HFFc6 (cell line): ENCODE data around the gene CDC42EP4. TPM values are rescaled to one million over a fixed set of nuclear protein-coding genes. Genes with fewer than 3 reads are reported as not detected.

ENCODE experiments used
- DNase-seq: peaks from one replicate; pipeline ENCODE4 v3.0.0-alpha.2; 2018
- H3K27ac Mint-ChIP-seq: 2 replicates; pipeline ENCODE4 v1.8.0; 2020; ENCODE audit warnings: mild to moderate bottlenecking, mixed read lengths
- H3K27me3 Mint-ChIP-seq: 2 replicates; pipeline ENCODE4 v1.8.0; 2021; ENCODE audit warnings: mild to moderate bottlenecking, moderate library complexity, mixed read lengths; ENCODE audit not compliant: insufficient read depth
- H3K36me3 Mint-ChIP-seq: 2 replicates; pipeline ENCODE4 v1.8.0; 2021; ENCODE audit warnings: low read depth, mixed read lengths
- H3K4me1 Mint-ChIP-seq: 2 replicates; pipeline ENCODE4 v1.8.0; 2020; ENCODE audit warnings: low read depth, mixed read lengths
- H3K4me3 Mint-ChIP-seq: 2 replicates; pipeline ENCODE4 v1.8.0; 2020; ENCODE audit warnings: mild to moderate bottlenecking, moderate library complexity, mixed read lengths
- H3K9me3 Mint-ChIP-seq: 2 replicates; pipeline ENCODE4 v1.8.0; 2020; ENCODE audit warnings: mild to moderate bottlenecking, mixed read lengths
- total RNA-seq, 6 experiments: library from RNA; stranded (reverse); fragmentation: NEBNext Ultra II Directional; extraction: Animal tissue kit (Norgen Biotek cat#: 25700); gene quantifications; 2 replicates in 1 of 6; 3 replicates in 5 of 6; pipeline ENCODE4 v1.2.3, GENCODE V29; 2021
- TF ChIP-seq, protein P1 (sequence below): fragments of 200-600 bp; sonication (generic); IDR thresholded peaks from 2 replicates; pipeline ENCODE4 v1.5.0; 2021; ENCODE audit warnings: antibody characterized with exemption, mild to moderate bottlenecking

CDC42EP4 gene
- total RNA-seq, 6 experiments from 2014 or later: 18.1 to 27.8 (median 25.9) TPM

DNA sequence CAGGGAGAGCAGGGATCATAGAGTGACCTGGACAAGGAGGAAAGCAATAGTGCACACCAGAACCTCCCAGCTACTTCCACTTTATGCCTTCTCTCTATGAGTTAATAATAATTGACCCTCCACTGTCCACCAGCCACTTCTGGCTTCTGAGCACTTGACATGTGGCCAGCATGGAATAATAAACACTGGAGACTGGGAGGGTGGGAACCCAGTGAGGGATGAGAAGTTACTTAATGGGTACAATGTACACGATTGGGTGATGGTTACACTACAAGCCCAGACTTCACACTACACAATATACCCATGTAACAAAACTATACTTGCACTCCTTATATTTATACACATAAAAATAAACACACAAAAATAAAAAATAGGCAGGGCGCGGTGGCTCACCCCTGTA, 11.4 kb downstream of the CDC42EP4 start:
- DNase-seq: no peak
- no peak overlapping the region for H3K4me3 Mint-ChIP-seq
- H3K4me1 Mint-ChIP-seq: peaks cover 60% of the 10 kb centered on the region
- no peaks in the 10 kb centered on the region for H3K36me3 Mint-ChIP-seq
- H3K27ac Mint-ChIP-seq: no peak overlapping the region
- H3K9me3 Mint-ChIP-seq: no peaks in the 10 kb centered on the region
- TF ChIP-seq, protein P1, sequence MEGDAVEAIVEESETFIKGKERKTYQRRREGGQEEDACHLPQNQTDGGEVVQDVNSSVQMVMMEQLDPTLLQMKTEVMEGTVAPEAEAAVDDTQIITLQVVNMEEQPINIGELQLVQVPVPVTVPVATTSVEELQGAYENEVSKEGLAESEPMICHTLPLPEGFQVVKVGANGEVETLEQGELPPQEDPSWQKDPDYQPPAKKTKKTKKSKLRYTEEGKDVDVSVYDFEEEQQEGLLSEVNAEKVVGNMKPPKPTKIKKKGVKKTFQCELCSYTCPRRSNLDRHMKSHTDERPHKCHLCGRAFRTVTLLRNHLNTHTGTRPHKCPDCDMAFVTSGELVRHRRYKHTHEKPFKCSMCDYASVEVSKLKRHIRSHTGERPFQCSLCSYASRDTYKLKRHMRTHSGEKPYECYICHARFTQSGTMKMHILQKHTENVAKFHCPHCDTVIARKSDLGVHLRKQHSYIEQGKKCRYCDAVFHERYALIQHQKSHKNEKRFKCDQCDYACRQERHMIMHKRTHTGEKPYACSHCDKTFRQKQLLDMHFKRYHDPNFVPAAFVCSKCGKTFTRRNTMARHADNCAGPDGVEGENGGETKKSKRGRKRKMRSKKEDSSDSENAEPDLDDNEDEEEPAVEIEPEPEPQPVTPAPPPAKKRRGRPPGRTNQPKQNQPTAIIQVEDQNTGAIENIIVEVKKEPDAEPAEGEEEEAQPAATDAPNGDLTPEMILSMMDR: no peak
- peaks cover 2% of the 10 kb centered on the region; the same call in 1 of the 2 replicates for H3K27me3 Mint-ChIP-seq

DNA sequence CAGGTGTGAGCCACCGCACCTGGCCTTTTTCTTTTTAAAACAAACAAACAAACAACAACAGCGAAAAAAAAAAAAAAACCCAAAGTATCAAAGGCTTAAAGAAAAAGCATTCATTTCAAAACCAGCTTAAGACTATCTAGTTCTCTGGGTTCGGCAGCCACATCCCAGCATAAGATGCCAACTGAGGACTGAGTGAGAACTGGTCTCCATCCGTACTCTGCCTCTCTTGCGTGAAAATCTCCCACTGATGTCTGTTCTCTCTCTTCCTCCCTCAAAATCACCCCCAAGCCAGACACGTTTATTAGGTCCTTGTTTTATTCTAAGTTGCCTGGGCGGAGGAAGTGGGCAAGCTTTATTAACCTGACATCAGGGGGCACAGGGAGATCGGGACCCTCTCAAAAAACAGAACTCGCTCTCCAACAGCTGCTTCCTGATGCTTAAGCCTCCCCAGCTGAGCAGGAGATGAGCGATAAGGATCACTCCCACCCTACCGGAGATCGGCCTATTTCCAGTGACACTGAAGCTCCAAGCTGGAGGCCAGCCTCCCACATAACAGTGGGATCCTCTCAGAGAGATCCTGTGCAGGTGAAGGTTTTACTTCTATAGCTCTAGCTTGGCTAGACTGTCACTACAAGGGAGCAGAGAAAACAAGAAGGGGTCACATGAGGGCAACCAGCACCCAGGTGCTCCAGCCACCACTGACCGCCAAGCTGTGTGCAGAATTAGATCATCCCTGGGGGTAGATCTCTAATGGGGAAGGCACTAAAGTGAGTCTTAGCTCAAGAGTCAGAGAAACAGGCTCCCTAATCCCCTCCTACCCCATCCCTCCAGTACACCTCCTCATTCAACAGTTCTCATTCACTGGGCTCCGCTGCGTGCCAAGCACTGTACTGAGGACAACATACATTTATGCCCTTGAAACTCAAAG, 13.6 kb downstream of the CDC42EP4 start:
- Mint-ChIP-seq H3K36me3 (no peaks in the 10 kb centered on the region), H3K4me3 (no peak overlapping the region), H3K4me1 (peaks cover 52% of the 10 kb centered on the region), H3K27me3 (peaks cover 2% of the 10 kb centered on the region), H3K9me3 (no peaks in the 10 kb centered on the region), H3K27ac (peak overlapping the region; percentile 29; the same call in 1 of the 2 replicates)
- TF ChIP-seq, protein P1: no peak
- no peak for DNase-seq

DNA sequence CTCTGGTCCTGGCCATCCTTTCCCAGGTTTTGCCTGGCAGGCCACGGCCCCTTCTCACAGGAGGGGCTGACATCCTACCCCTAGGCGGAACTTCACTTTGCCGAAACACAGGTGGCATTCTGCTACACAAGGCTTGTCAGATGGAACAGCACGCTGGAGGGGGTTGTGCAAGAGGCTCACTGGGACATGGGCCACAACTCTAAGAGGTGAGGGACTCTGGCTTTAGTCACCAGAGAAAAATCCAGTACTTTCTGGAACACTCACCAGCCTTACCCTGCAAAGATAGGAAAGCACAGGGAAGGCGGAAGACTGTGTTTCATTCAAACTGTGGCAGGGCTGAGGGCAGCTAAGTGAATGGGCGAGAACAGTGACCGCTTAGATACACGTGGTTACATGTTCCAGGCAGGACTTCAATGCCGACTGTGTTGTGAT, 18.3 kb downstream of the CDC42EP4 start:
- peaks cover 3% of the 10 kb centered on the region; the same call in 1 of the 2 replicates for H3K27me3 Mint-ChIP-seq
- peaks cover 69% of the 10 kb centered on the region for H3K4me1 Mint-ChIP-seq
- peak; percentile 90 for DNase-seq
- H3K36me3 Mint-ChIP-seq: peaks cover 5% of the 10 kb centered on the region; the same call in 1 of the 2 replicates
- H3K4me3 Mint-ChIP-seq: peak overlapping the region; percentile 34
- no peaks in the 10 kb centered on the region for H3K9me3 Mint-ChIP-seq
- TF ChIP-seq, protein P1: no peak
- H3K27ac Mint-ChIP-seq: peak overlapping the region; percentile 99

DNA sequence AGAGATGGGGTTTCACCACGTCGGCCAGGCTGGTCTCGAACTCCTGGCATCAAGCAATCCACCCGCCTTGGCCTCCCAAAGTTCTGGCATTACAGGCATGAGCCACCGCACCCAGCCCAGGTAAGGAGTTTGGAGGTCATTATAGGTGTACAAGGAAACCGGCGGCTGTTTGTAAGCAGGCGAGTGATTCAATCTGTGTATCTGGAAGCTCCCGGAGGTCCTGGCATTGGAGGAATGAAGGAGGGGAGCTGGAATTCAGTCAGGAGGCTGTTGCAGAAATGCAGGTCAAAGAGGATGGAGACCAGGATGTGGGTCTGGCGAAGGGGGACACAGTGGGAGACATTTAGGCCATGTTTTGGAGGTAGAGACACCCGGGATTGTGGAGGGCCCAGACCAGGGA, 18.8 kb downstream of the CDC42EP4 start:
- H3K36me3 Mint-ChIP-seq: peaks cover 5% of the 10 kb centered on the region; the same call in 1 of the 2 replicates
- H3K27ac Mint-ChIP-seq: peak overlapping the region; percentile 99
- peaks cover 66% of the 10 kb centered on the region for H3K4me1 Mint-ChIP-seq
- TF ChIP-seq, protein P1: no peak
- H3K9me3 Mint-ChIP-seq: no peaks in the 10 kb centered on the region
- H3K27me3 Mint-ChIP-seq: peaks cover 3% of the 10 kb centered on the region; the same call in 1 of the 2 replicates
- peak overlapping the region; percentile 34 for H3K4me3 Mint-ChIP-seq
- no peak for DNase-seq

DNA sequence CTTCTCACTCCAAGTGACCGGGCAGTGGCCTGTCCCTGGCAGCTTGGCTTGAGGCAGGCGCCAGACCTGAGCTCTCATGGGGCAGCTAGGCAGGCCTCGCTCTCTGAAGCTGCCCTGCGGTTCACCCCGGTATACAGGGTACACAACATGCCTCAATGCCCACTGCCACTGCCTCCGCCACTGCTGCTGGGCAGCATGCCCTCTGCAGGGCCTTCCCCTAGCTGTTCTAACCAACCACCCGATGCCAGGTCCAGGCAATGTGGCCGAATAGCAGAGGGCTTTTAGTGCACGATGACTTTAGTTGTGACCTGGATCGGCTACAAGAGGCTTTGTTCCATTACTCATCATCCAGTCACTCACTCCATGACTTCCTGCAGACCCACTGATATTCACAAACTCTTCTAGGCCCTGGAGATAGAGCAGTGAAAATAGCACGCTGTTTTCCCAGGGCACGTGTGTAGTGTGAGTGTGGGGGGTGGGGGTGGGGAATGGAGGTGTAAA, 19.7 kb downstream of the CDC42EP4 start:
- peak; percentile 82 for DNase-seq
- peak overlapping the region; percentile 99 for H3K27ac Mint-ChIP-seq
- peak overlapping the region; percentile 82 for H3K4me3 Mint-ChIP-seq
- H3K4me1 Mint-ChIP-seq: peaks cover 72% of the 10 kb centered on the region
- peaks cover 3% of the 10 kb centered on the region; the same call in 1 of the 2 replicates for H3K27me3 Mint-ChIP-seq
- peaks cover 5% of the 10 kb centered on the region; the same call in 1 of the 2 replicates for H3K36me3 Mint-ChIP-seq
- TF ChIP-seq, protein P1: no peak
- no peaks in the 10 kb centered on the region for H3K9me3 Mint-ChIP-seq
